ENCODE measurements around the gene BEGAIN.

BEGAIN gene

GRCh38 chr14:100591453-100592371, 4.5 kb upstream of the BEGAIN start:
- no peak overlapping the region for H3K4me3 ChIP-seq (ENCODE audit: low read depth, low read length)
- no peaks in the 10 kb centered on the region for H3K9me3 ChIP-seq (ENCODE audit: control insufficient read depth, insufficient read depth, low read length)

GRCh38 chr14:100590726-100591452, 3.7 kb upstream of the BEGAIN start:
- H3K36me3 ChIP-seq (ENCODE audit: control insufficient read depth, insufficient read depth, low read length), result no peaks in the 10 kb centered on the region
- H3K27me3 ChIP-seq (ENCODE audit: control insufficient read depth, insufficient read depth, low read length), result peaks cover 28% of the 10 kb centered on the region
- H3K9me3 ChIP-seq (ENCODE audit: control insufficient read depth, insufficient read depth, low read length), result no peaks in the 10 kb centered on the region
- H3K9ac ChIP-seq (ENCODE audit: low read depth, low read length), result no peak overlapping the region
- no peak overlapping the region for H3K4me3 ChIP-seq (ENCODE audit: low read depth, low read length)
- peaks cover 3% of the 10 kb centered on the region for H3K4me1 ChIP-seq (ENCODE audit: control insufficient read depth, insufficient read depth, low read length)

More at GRCh38 chr14:100591453-100592371, 4.5 kb upstream of the BEGAIN start:
- peaks cover 21% of the 10 kb centered on the region for H3K27me3 ChIP-seq (ENCODE audit: control insufficient read depth, insufficient read depth, low read length)
- H3K36me3 ChIP-seq (ENCODE audit: control insufficient read depth, insufficient read depth, low read length), result no peaks in the 10 kb centered on the region
- peaks cover 3% of the 10 kb centered on the region for H3K4me1 ChIP-seq (ENCODE audit: control insufficient read depth, insufficient read depth, low read length)
- no peak overlapping the region for H3K9ac ChIP-seq (ENCODE audit: low read depth, low read length)

- H3K9me3 ChIP-seq (ENCODE audit: control insufficient read depth, insufficient read depth, low read length), result no peaks in the 10 kb centered on the region
- no peak overlapping the region for H3K9ac ChIP-seq (ENCODE audit: low read depth, low read length)
- H3K4me1 ChIP-seq (ENCODE audit: control insufficient read depth, insufficient read depth, low read length), result peaks cover 3% of the 10 kb centered on the region
- H3K4me3 ChIP-seq (ENCODE audit: low read depth, low read length), result no peak overlapping the region
- no peaks in the 10 kb centered on the region for H3K36me3 ChIP-seq (ENCODE audit: control insufficient read depth, insufficient read depth, low read length)
- H3K27me3 ChIP-seq (ENCODE audit: control insufficient read depth, insufficient read depth, low read length), result peaks cover 35% of the 10 kb centered on the region
These were observed 2.7 kb upstream of the BEGAIN start for GRCh38 chr14:100589760-100590469.

- no peak overlapping the region for H3K9ac ChIP-seq (ENCODE audit: low read depth, low read length)
- peaks cover 40% of the 10 kb centered on the region for H3K27me3 ChIP-seq (ENCODE audit: control insufficient read depth, insufficient read depth, low read length)
- no peak overlapping the region for H3K4me3 ChIP-seq (ENCODE audit: low read depth, low read length)
- H3K36me3 ChIP-seq (ENCODE audit: control insufficient read depth, insufficient read depth, low read length), result no peaks in the 10 kb centered on the region
- H3K4me1 ChIP-seq (ENCODE audit: control insufficient read depth, insufficient read depth, low read length), result peaks cover 3% of the 10 kb centered on the region
- no peaks in the 10 kb centered on the region for H3K9me3 ChIP-seq (ENCODE audit: control insufficient read depth, insufficient read depth, low read length)
These were observed 2.0 kb upstream of the BEGAIN start for GRCh38 chr14:100589071-100589759.

GRCh38 chr14:100588671-100589070, 1.5 kb upstream of the BEGAIN start:
- Histone ChIP-seq H3K4me3 (ENCODE audit: low read depth, low read length) (no peak overlapping the region), H3K27me3 (ENCODE audit: control insufficient read depth, insufficient read depth, low read length) (peaks cover 41% of the 10 kb centered on the region), H3K36me3 (ENCODE audit: control insufficient read depth, insufficient read depth, low read length) (no peaks in the 10 kb centered on the region), H3K9ac (ENCODE audit: low read depth, low read length) (no peak overlapping the region), H3K9me3 (ENCODE audit: control insufficient read depth, insufficient read depth, low read length) (no peaks in the 10 kb centered on the region), H3K4me1 (ENCODE audit: control insufficient read depth, insufficient read depth, low read length) (peaks cover 3% of the 10 kb centered on the region)

- Histone ChIP-seq H3K27me3 (ENCODE audit: control insufficient read depth, insufficient read depth, low read length) (peaks cover 45% of the 10 kb centered on the region), H3K9me3 (ENCODE audit: control insufficient read depth, insufficient read depth, low read length) (no peaks in the 10 kb centered on the region), H3K9ac (ENCODE audit: low read depth, low read length) (no peak overlapping the region), H3K4me3 (ENCODE audit: low read depth, low read length) (peak overlapping the region; percentile 22), H3K4me1 (ENCODE audit: control insufficient read depth, insufficient read depth, low read length) (peaks cover 3% of the 10 kb centered on the region), H3K36me3 (ENCODE audit: control insufficient read depth, insufficient read depth, low read length) (no peaks in the 10 kb centered on the region)
These were observed 670 bp upstream of the BEGAIN start for GRCh38 chr14:100587763-100588411.

- H3K36me3 ChIP-seq (ENCODE audit: control insufficient read depth, insufficient read depth, low read length), result no peaks in the 10 kb centered on the region
- peak overlapping the region; percentile 45 for H3K4me3 ChIP-seq (ENCODE audit: low read depth, low read length)
- no peak overlapping the region for H3K9ac ChIP-seq (ENCODE audit: low read depth, low read length)
- H3K27me3 ChIP-seq (ENCODE audit: control insufficient read depth, insufficient read depth, low read length), result peaks cover 45% of the 10 kb centered on the region
- peaks cover 3% of the 10 kb centered on the region for H3K4me1 ChIP-seq (ENCODE audit: control insufficient read depth, insufficient read depth, low read length)
- H3K9me3 ChIP-seq (ENCODE audit: control insufficient read depth, insufficient read depth, low read length), result no peaks in the 10 kb centered on the region
These were observed 673 bp downstream of the BEGAIN start for GRCh38 chr14:100586403-100587085.

- H3K4me1 ChIP-seq (ENCODE audit: control insufficient read depth, insufficient read depth, low read length), result peaks cover 3% of the 10 kb centered on the region
- H3K9me3 ChIP-seq (ENCODE audit: control insufficient read depth, insufficient read depth, low read length), result no peaks in the 10 kb centered on the region
- no peaks in the 10 kb centered on the region for H3K36me3 ChIP-seq (ENCODE audit: control insufficient read depth, insufficient read depth, low read length)
- no peak overlapping the region for H3K9ac ChIP-seq (ENCODE audit: low read depth, low read length)
- H3K4me3 ChIP-seq (ENCODE audit: low read depth, low read length), result peak overlapping the region; percentile 45
- peaks cover 45% of the 10 kb centered on the region for H3K27me3 ChIP-seq (ENCODE audit: control insufficient read depth, insufficient read depth, low read length)
These were observed 1.1 kb downstream of the BEGAIN start for GRCh38 chr14:100586153-100586402.

- H3K4me1 ChIP-seq (ENCODE audit: control insufficient read depth, insufficient read depth, low read length), result peaks cover 3% of the 10 kb centered on the region
- H3K4me3 ChIP-seq (ENCODE audit: low read depth, low read length), result no peak overlapping the region
- no peaks in the 10 kb centered on the region for H3K36me3 ChIP-seq (ENCODE audit: control insufficient read depth, insufficient read depth, low read length)
- H3K27me3 ChIP-seq (ENCODE audit: control insufficient read depth, insufficient read depth, low read length), result peaks cover 45% of the 10 kb centered on the region
- no peak overlapping the region for H3K9ac ChIP-seq (ENCODE audit: low read depth, low read length)
- H3K9me3 ChIP-seq (ENCODE audit: control insufficient read depth, insufficient read depth, low read length), result no peaks in the 10 kb centered on the region
These were observed 1.6 kb downstream of the BEGAIN start for GRCh38 chr14:100585448-100586152.

Data from iPS-15b (cell line).